IgD-negative memory B cell (primary cell): ENCODE measurements around the gene DIAPH1. TPM values are rescaled to one million over a fixed set of nuclear protein-coding genes. Genes with fewer than 3 reads are reported as not detected.

Experiments
- H3K27ac Mint-ChIP-seq, 3 donors: one replicate each; pipeline ENCODE4 v1.8.0; 2020 to 2022; ENCODE audit warnings: mild to moderate bottlenecking in 3 of 3, mixed read lengths in 3 of 3, moderate library complexity in 1 of 3
- H3K27me3 Mint-ChIP-seq: one replicate; pipeline ENCODE4 v1.8.0; 2021; ENCODE audit warnings: mixed read lengths
- H3K36me3 Mint-ChIP-seq: one replicate; pipeline ENCODE4 v1.8.0; 2020; ENCODE audit warnings: mild to moderate bottlenecking, mixed read lengths
- H3K4me1 Mint-ChIP-seq, 3 donors: one replicate each; pipeline ENCODE4 v1.8.0; 2020 to 2022; ENCODE audit warnings: mixed read lengths in 3 of 3, mild to moderate bottlenecking in 1 of 3
- H3K4me3 Mint-ChIP-seq, 4 donors: one replicate each; pipeline ENCODE4 v1.8.0; 2020 to 2022; ENCODE audit warnings: mild to moderate bottlenecking in 4 of 4, mixed read lengths in 4 of 4, moderate library complexity in 3 of 4
- H3K9me3 Mint-ChIP-seq, 3 donors: one replicate each; pipeline ENCODE4 v1.8.0; 2020 to 2021; ENCODE audit warnings: mixed read lengths in 3 of 3, mild to moderate bottlenecking in 1 of 3
- polyA plus RNA-seq: library from polyadenylated mRNA; unstranded; fragments of 300-500 nt; fragmentation: Illumina TruSeq; gene quantifications from one replicate; pipeline ENCODE4 v1.2.3, GENCODE V29; 2021

DIAPH1 gene
- polyA plus RNA-seq, 1 donor from 2014 or later: 57.6 TPM

DNA sequence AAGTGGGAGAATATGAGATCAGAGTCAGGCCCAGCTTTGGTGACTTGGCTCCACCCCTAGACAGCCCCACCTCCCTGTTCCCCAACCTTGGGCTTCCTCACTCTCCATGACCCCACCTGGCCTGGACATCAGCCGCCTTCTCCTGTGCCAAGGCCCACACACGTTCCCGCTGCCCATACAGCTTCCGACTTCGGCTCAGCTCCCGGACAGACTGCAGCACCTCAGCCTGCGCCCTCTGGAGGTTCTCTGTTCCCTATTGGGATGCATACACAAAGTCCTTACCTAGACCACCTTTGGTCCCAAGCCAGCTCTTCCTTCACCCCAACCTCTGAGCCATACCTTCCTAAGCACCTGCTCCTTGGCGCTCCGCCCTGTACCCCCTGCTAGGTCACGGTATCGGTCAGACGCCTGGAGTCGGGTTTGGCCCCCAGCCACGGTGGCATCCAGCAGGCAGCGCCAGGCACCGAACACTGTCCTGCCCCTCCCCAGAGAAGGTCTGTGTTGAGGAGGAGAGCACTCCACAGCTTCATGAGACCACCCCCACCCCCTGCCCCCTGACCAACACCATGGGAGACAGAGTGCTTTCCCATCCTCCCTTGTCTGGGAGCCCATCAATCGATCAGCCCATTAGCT is 30.4 kb upstream of the DIAPH1 start:
- Mint-ChIP-seq H3K27ac (peak overlapping the region in 2 of 3 donors; percentile 7 to 50), H3K27me3 (no peaks in the 10 kb centered on the region), H3K4me3 (peak overlapping the region in 1 of 4 donors; percentile 36), H3K4me1 (peaks cover 16 to 20% (median 18%) of the 10 kb centered on the region in 3 donors), H3K36me3 (no peaks in the 10 kb centered on the region), H3K9me3 (no peaks in the 10 kb centered on the region)

DNA sequence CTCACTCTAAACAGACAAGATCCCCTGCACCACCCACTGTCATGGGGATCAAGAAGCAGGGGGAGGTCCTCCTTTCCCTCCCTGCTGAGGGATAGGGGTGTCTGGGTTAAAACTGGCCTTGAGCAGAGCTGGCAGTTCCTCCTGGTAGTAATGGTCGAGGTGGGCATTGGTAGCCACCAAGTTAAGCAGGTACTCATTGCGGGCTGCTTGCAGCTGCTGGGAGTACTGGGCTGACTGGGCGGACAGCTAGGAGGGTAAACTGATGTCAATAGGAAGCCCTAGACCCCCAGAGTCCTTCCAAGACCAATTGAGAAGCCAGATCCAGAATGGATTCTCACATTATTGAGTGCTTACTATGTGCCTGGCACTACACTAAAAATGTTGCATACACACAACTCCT is 29.1 kb upstream of the DIAPH1 start:
- peak overlapping the region in 1 of 3 donors; percentile 29 for H3K27ac Mint-ChIP-seq
- H3K27me3 Mint-ChIP-seq: no peaks in the 10 kb centered on the region
- no peaks in the 10 kb centered on the region for H3K9me3 Mint-ChIP-seq
- peaks cover 5% of the 10 kb centered on the region for H3K36me3 Mint-ChIP-seq
- H3K4me1 Mint-ChIP-seq: peaks cover 16 to 20% (median 18%) of the 10 kb centered on the region in 3 donors
- H3K4me3 Mint-ChIP-seq: peak overlapping the region in 2 of 4 donors; percentile 5 to 36

DNA sequence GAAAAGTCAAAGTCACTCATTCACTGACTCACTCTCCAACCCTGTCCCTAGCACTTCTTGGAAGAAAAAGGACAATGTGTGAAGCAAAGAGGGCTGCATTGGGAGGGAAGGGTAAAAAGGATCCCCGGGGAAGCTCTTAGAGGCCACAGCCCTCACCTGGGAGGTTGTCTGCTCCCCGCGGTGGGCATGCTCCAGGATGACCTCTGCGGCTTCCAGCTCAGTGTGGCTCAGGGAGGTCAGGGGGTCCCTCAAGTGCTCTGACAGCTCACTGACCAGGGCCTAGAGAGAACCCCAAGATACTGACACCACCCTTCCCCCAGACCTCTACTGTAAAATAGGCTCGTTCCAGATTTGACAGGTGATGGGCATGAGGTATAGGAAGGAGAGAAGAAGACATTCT is 28.4 kb upstream of the DIAPH1 start:
- Mint-ChIP-seq H3K36me3 (peaks cover 5% of the 10 kb centered on the region), H3K4me3 (no peak overlapping the region), H3K27ac (no peak overlapping the region), H3K9me3 (no peaks in the 10 kb centered on the region), H3K27me3 (no peaks in the 10 kb centered on the region), H3K4me1 (peaks cover 16% of the 10 kb centered on the region in 3 donors)

DNA sequence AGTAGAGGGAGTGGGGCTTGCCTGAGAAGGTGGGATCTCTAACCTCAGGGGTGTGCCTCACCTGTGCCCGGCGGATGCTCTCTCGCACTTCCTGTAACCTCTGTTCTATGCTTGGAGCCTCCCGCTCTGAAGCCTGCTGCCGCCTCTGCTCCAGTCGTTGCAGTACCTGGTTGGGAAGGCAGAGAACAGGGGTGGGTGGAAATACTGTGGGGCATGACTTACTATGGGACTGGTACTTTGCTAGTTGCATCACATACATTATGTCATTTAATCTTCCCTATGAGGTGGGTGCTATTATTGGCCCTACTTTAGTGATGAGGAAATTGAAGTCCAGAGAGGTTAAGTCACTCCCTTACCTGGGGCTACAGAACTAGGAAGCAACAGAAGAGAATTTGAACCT is 27.2 kb upstream of the DIAPH1 start:
- Mint-ChIP-seq H3K27me3 (no peaks in the 10 kb centered on the region), H3K4me1 (peaks cover 11 to 13% (median 12%) of the 10 kb centered on the region in 3 donors), H3K27ac (no peak overlapping the region), H3K9me3 (no peaks in the 10 kb centered on the region), H3K4me3 (peak overlapping the region in 1 of 4 donors; percentile 60), H3K36me3 (peaks cover 5% of the 10 kb centered on the region)

DNA sequence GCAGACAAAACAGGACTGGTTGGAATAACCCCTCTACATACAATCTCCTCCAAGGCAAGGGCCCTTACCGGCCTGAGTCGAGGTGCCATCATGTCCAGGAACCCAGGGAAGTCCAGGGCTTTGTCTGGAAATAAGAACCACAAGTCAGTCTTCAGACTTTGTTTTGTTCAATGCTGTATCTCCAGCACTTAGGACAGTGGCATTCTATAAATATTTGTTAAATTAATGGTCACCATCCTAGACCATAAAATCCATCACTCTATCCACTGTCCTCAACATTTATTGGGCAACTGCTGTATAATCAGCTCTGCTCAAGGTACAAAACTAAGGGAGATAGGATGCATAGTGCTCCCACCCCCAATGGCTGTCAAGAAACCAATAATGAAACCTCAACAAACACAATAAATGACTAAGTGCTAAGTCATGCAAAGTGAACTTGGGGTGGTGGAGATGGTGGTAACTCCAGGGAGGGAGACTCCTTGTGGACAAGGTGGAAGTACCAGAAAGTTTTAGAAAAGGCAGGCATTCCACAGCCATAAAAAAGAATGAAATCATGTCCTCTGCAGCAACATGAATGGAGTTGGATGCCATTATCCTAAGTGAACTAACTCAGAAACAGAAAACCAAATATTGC is 23.0 kb upstream of the DIAPH1 start:
- H3K36me3 Mint-ChIP-seq: peaks cover 5% of the 10 kb centered on the region
- peak overlapping the region in 1 of 4 donors; percentile 38 for H3K4me3 Mint-ChIP-seq
- peak overlapping the region in 1 of 3 donors; percentile 81 for H3K27ac Mint-ChIP-seq
- peaks cover 5 to 7% (median 6%) of the 10 kb centered on the region in 3 donors for H3K4me1 Mint-ChIP-seq
- no peaks in the 10 kb centered on the region for H3K9me3 Mint-ChIP-seq
- no peaks in the 10 kb centered on the region for H3K27me3 Mint-ChIP-seq

DNA sequence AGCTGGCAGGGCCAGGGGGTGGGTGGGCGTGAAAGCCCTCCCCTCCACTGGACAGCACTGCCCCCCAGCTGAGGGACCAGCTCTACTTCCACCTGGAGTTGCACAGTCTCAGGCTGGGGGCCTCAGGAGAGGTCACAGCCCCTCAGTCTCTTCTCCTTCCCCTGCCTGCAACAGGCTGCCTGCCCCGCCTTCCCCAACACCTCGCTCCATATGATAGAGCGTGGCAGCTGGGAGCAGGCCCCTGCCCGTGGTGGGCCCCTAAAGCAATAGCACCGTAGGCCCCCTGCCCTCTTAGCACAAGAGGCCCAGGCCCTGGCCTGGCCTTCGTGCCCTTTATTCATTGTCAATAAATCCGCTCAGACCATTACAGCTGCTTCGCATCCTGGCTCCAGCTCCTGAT is 21.9 kb upstream of the DIAPH1 start:
- H3K4me3 Mint-ChIP-seq: peak overlapping the region in 1 of 4 donors; percentile 38
- no peaks in the 10 kb centered on the region for H3K9me3 Mint-ChIP-seq
- H3K36me3 Mint-ChIP-seq: peaks cover 5% of the 10 kb centered on the region
- H3K27me3 Mint-ChIP-seq: no peaks in the 10 kb centered on the region
- peaks cover 10 to 12% (median 11%) of the 10 kb centered on the region in 3 donors for H3K4me1 Mint-ChIP-seq
- peak overlapping the region in 2 of 3 donors; percentile 81 to 88 for H3K27ac Mint-ChIP-seq

DNA sequence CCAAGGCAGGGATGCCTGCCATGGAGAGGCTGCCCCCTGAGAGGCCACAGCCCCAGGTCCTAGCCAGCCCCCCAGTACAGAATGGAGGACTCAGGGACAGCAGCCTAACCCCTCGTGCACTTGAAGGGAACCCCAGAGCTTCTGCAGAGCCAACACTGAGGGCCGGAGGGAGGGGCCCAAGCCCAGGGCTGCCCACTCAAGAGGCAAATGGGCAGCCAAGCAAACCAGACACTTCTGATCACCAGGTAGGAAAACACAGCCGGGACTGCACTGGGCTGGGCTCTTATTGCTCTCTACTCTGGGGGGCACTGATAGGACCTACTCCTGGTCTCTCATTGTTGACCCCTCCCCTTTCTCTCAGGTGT is 21.2 kb upstream of the DIAPH1 start:
- H3K36me3 Mint-ChIP-seq: peaks cover 5% of the 10 kb centered on the region
- peaks cover 16 to 18% (median 17%) of the 10 kb centered on the region in 3 donors for H3K4me1 Mint-ChIP-seq
- H3K4me3 Mint-ChIP-seq: peak overlapping the region in 1 of 4 donors; percentile 38
- H3K27me3 Mint-ChIP-seq: no peaks in the 10 kb centered on the region
- H3K27ac Mint-ChIP-seq: peak overlapping the region in 2 of 3 donors; percentile 28 to 88
- H3K9me3 Mint-ChIP-seq: no peaks in the 10 kb centered on the region

DNA sequence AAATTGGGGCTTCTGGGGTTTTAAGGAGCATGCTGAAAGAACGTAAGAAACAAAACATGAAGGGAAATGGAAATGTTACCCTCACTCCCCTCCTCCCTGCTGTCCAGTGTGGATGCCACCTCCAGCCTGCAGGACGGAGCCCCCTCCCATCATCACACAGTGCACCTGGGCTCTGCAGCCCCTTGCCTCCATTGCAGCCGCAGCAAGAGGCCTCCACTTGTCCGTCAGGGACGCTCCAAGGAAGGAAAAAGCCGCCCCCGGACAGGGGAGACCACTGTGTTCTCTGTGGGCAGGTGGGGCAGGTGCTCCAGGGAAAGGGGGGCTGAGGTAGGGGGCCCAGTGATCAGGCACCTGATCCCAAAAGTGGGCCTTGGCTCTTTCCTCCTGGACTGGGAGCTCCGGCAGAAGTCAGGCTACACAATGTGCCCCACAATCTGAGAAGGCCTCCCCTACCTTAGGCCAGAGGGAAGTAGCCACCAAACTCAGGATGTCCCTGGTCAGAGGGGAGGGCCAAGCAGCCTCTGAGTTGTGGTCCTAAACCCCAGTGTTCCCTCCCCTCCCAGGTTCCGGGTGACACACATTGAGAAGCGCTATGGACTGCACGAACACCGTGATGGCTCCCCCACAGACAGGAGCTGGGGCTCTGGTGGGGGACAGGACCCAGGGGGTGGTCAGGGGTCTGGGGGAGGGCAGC is 20.7 kb upstream of the DIAPH1 start:
- H3K27ac Mint-ChIP-seq: peak overlapping the region in 1 of 3 donors; percentile 95

DNA sequence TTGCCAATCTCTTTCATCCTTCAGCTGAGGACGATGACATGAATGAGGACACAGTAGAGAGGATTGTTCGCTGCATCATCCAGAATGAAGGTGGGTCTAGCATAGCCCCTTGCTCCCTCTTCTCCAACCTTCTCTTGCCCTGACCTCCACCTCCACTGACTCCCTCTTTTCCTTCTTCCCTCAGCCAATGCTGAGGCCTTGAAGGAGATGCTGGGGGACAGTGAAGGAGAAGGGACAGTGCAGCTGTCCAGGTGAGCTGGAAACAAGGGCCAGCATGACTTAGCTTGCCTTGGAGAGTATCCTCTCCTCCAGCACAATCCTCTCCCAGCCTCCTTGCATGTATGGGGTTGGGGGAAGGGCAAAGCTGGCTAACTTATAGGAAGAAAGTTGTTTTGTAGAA is 20.0 kb upstream of the DIAPH1 start:
- Mint-ChIP-seq H3K4me3 (peak overlapping the region in 3 of 4 donors; percentile 91 to 95 (median 95)), H3K4me1 (peaks cover 24 to 28% (median 27%) of the 10 kb centered on the region in 3 donors), H3K9me3 (no peaks in the 10 kb centered on the region), H3K27me3 (no peaks in the 10 kb centered on the region), H3K36me3 (peaks cover 3% of the 10 kb centered on the region), H3K27ac (peak overlapping the region in 2 of 3 donors; percentile 88 to 95)

More for the DNA sequence above, 20.7 kb upstream of the DIAPH1 start:
- H3K27me3 Mint-ChIP-seq: no peaks in the 10 kb centered on the region
- H3K9me3 Mint-ChIP-seq: no peaks in the 10 kb centered on the region
- peaks cover 19 to 22% (median 20%) of the 10 kb centered on the region in 3 donors for H3K4me1 Mint-ChIP-seq
- H3K4me3 Mint-ChIP-seq: peak overlapping the region in 1 of 4 donors; percentile 91
- peaks cover 5% of the 10 kb centered on the region for H3K36me3 Mint-ChIP-seq

DNA sequence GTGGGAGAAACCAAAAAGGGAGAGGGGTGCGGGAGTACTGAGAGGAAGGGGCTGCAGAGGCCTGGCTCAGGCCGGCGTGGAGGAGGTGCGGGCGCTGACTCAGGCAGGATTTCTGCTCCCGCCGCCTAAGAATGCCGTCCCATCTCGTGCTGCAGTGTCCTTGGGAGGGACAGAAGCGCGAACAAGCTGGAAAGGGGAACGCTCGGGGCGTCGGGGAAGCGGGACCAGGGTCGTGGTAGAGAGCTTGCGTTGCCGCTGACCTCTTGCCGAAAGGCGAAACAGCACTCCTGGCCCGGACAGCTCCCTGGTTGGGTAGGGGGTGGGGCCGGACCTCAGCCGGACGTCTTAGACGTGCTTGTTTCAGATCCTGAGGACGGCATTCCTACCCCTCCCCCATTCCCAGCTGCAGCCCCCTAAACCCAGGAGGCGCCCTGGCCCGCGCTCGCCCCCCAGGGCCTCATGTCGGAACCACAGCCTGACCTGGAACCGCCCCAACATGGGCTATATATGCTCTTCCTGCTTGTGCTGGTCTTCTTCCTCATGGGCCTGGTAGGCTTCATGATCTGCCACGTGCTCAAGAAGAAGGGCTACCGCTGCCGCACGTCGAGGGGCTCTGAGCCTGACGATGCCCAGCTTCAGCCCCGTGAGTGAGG is 19.1 kb upstream of the DIAPH1 start:
- H3K27ac Mint-ChIP-seq: peak overlapping the region; percentile 88 to 96 (median 95)
- H3K4me3 Mint-ChIP-seq: peak overlapping the region; percentile 84 to 95 (median 93)

DNA sequence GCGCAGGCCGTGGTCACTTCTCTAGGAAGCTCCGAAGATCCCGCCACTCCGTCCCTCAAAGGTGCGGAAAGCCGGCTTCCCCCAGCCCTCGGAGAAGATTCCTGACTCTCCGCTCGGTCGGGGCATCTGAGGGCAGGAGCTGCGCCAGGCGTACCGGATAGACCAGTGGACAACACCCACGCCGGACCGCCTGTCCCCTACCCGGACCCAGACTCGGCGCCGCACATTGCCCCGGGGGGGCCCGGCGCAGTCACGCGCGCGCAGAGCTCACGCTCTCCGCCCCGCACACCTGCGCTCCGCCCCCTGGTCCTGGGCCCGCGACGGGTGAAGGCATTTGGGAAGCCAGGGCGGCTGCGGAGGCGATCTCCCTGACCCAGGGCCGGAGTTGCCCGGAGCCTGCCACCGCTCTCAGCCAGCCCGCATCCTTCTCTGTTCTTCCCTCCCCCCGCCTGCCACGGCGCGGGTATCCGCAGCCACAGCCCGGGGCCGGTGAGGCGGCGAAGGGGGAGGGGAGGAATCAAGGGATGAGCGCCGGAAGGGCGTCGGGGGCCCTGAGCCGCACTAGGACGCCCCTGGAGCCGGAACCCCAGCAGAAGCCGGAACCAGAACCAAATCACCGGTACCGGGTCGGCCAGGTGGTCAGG is 18.4 kb upstream of the DIAPH1 start:
- H3K4me3 Mint-ChIP-seq: peak overlapping the region; percentile 84 to 95 (median 93)
- H3K4me1 Mint-ChIP-seq: peaks cover 28 to 36% (median 31%) of the 10 kb centered on the region in 3 donors
- no peaks in the 10 kb centered on the region for H3K9me3 Mint-ChIP-seq
- H3K27ac Mint-ChIP-seq: peak overlapping the region; percentile 88 to 96 (median 95)
- H3K27me3 Mint-ChIP-seq: no peaks in the 10 kb centered on the region
- H3K36me3 Mint-ChIP-seq: peaks cover 2% of the 10 kb centered on the region

More for the DNA sequence above, 19.1 kb upstream of the DIAPH1 start:
- H3K9me3 Mint-ChIP-seq: no peaks in the 10 kb centered on the region
- no peaks in the 10 kb centered on the region for H3K36me3 Mint-ChIP-seq
- H3K4me1 Mint-ChIP-seq: peaks cover 24 to 30% (median 30%) of the 10 kb centered on the region in 3 donors
- H3K27me3 Mint-ChIP-seq: no peaks in the 10 kb centered on the region

DNA sequence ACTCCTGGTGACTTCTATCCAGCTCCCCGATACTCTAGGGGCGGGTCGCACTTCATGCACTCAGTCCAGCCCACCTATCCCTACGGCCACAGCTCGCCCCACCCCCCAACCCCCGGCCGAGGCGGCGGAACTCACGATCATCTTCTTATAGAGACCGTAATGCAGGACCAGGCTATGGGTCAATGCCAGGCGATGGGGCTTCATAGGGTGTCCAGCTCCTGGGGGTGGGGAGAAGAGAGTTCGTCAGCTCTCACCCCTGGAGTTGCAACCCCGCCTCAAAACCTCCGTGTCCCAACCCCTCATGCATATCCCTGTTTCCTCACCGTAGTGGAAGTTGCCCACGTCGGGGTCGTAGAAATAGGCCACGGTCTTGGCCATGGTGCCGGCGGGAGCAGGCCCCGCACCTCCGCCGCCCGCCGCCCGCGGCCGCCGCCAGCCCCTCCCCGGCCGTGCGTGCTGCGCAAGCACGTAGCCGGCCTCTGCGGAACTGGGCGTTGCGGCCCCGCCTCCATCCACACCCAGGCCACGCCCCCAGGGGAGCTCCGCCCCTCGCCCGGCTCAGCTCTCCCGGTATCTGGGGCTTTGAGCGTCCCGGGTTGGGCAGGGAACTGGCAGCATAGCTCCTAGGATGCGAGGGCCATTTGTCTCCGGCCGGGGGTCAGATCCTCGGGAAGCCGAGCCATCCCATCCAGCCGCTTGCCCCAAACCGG is 17.8 kb upstream of the DIAPH1 start, which contains the start of the genes HDAC3 and RELL2:
HDAC3 (minus strand) TSS at position 437 of the 710 bp plus-strand sequence; CDS start at position 378, 59 bp downstream.
RELL2 (plus strand) TSS at position 585 of the 710 bp plus-strand sequence. CDS start 1,229 bp downstream, outside the sequence.
- Mint-ChIP-seq H3K4me3 (peak within 1 kb of the TSS; percentile 84 to 96 (median 93)), H3K27me3 (no peaks in the 10 kb centered on the region), H3K4me1 (peaks cover 29 to 36% (median 31%) of the 10 kb centered on the region in 3 donors), H3K36me3 (peaks cover 2% of the 10 kb centered on the region), H3K27ac (peak within 1 kb of the TSS; percentile 95 to 96 (median 95)), H3K9me3 (no peaks in the 10 kb centered on the region)

DNA sequence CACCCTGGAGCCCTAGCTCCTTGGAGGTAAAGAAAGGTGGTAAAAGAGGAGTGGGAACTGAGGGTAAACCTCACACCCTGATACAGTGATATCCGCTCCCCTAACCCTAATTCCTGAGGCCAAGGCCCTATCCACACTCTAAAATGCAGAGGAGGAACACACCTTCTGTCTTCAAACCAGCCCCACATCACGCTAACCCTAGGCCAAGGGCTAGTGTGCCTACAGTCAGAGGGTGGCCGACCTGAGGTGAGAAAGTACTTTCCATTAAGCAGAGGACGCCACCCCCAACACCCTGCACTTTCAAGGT is 17.3 kb upstream of the DIAPH1 start:
- Mint-ChIP-seq H3K4me3 (peak overlapping the region; percentile 84 to 96 (median 93)), H3K9me3 (no peaks in the 10 kb centered on the region), H3K27ac (peak overlapping the region; percentile 74 to 95 (median 95)), H3K27me3 (no peaks in the 10 kb centered on the region), H3K36me3 (peaks cover 3% of the 10 kb centered on the region), H3K4me1 (peaks cover 29 to 36% (median 31%) of the 10 kb centered on the region in 3 donors)
